ENCODE results near the gene IL6R.
A peak's percentile ranks its signal among the peaks of the same experiment; 100 is the strongest.

The IL6R gene

DNA sequence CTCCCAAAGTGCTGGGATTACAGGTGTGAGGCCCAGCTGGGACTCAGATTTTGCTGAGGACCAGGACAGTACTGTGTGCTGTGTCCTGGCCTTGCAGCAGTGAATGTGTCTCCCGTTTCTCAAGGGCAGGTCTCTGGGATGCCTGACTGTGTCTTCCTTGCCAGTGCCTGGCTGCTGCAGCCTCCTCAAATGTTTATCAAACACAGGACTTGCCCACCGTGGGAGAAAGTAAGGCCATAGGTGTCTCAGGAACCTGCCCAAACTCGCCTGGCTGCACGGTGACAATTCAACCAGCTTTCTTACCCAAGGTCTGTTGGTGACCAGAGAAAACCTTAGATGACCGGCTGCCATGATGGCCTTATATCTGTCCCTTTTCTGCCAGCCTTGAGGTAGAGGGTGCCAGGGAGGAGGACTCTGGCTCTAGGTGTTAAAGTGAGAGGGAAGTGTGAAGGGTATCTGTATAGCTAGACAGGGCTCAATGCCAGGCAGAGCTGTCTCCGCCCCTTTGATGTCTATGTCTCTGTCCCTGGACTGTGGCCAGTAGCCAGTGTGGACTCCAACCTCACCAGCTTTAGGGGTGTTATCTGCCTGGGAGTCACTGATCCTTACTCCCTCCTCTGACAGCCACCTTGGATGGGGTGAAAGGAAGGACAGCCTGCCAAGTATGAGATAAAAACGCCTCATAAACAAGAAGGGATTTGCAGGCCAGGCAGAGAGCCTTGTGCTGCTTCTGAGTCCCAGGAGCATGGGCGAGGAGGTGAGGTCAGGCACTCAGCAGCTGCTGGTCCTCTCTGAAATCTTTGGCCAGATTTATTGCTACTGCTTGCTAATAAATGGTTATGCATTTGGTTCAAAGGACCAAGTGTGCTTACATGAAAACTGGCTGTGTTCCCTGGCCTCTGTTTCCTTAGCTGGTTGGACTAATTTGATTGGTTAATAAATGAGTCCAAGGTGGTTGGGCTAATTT, 22.3 kb downstream of the IL6R start:
- peak; percentile 50 for DNase-seq (ENCODE audit: low spot score)

GRCh38 chr1:154429118-154429517, 24.0 kb downstream of the IL6R start:
- no peak for DNase-seq (ENCODE audit: low spot score)

- no peak for DNase-seq (ENCODE audit: low spot score)
Measured at GRCh38 chr1:154429841-154430611, 24.9 kb downstream of the IL6R start.

DNA sequence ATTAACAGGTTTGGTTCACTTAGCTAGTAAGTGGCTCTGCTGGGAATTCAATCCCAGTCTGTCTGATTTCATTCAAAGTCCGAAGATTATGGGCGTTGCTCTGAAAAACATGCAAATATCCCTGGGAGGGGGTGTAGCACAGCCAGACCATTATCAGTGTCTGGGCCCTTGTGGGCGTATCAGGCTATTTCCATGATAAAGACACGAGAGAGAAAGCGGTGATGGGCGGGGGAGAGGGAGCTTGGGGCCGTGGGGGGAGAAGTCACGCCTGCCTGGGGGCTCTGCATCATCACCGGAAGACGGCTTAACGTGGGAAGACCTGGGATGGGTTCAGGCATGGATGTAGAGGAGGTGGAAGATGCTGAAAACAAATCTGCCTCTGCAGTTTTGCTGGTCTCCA, 25.8 kb downstream of the IL6R start:
- DNase-seq (ENCODE audit: low spot score): no peak

DNA sequence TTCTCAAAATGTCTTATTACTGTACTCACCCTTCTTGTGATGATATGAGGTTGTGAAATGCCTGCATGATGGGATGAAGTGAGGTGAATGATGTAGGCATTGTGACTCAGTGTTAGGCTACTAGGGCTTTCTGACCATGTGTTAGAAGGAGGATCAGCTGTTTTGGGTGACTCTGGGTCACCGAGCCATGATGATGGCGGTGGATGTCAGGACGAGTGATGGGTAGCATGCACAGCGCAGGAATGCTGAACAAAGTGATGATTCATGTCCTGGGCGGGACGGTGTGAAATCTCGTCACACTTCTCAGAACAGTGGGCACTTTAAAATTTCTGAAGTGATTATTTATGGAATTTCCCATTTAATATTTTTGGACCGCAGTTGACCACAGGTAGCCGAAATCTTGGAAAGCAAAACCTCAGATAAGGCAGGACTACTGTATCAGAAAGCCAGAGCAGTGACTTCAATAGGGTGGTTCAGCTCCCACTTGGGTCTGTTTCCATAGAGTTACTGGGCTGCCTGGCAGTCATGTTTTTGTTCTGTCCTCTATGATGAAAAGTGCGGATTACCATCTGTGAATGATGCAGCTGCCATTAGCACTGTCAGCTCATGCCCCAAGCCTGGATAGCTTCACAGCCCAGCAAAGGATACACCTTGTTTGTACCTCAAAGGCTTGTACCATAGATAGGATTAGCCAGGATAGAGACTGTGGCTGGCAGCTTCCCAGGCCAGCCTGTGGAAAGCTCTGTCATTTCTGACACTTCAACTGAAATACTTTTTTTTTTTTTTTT, 26.6 kb downstream of the IL6R start:
- DNase-seq (ENCODE audit: low spot score): no peak

DNA sequence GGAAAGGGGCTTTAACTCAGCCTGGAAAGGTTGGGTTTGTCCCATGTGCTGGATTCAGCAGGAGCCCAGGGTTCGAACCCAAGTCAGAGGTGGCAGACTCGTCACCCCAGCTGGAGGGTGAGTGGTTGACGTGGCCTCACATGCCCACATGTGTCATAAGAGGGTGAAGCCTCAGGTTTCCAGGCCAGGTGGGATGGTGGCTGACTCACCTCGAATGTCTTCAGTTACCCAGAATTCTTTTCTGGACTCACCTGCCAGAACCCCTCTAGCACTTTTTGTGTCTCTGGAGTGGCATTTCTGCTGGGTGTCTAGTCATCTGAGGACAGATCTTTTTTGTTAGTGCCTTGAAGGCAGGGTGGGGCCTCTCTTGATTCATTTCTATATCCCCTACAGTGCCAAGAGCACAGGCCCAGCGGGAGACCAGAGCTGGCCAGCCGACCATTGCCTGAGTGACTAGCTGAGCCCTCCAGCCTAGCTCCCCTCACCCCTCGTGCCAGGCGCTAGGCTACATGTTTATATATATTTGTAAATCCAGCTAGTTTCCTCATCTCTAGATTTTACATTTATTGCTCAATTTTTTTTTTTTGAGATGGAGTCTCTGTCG, 28.1 kb downstream of the IL6R start:
- DNase-seq (ENCODE audit: low spot score): peak; percentile 28

DNA sequence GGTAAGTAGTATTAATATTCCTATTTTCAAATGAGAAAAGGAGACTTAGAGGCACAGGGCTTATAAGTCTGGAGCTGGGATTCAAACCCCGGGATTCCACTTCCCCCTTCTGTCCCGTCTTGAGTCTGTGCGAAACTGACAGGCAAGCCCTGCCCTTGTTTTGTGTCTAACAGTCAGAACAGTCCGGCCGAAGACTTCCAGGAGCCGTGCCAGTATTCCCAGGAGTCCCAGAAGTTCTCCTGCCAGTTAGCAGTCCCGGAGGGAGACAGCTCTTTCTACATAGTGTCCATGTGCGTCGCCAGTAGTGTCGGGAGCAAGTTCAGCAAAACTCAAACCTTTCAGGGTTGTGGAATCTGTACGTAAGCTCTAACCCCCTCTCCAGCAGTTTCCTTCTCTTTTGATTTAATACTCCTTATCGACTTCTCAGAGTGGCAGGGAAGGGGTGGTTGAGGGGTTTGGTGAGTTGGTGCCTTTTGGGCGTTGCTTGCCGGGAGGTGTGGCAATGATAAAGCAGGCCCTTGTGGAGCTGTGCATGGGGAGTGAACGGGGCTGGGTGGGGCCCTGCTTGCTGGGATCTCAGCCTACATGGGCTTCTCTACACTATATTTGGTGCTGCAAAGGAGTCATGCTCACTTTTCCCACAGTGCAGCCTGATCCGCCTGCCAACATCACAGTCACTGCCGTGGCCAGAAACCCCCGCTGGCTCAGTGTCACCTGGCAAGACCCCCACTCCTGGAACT, 29.4 kb downstream of the IL6R start:
- DNase-seq (ENCODE audit: low spot score): no peak

GRCh38 chr1:154435599-154436200, 30.6 kb downstream of the IL6R start:
- no peak for DNase-seq (ENCODE audit: low spot score)

- DNase-seq (ENCODE audit: low spot score): no peak
Measured at GRCh38 chr1:154436433-154436832, 31.3 kb downstream of the IL6R start.

GRCh38 chr1:154440036-154440804, 35.1 kb downstream of the IL6R start:
- no peak for DNase-seq (ENCODE audit: low spot score)

DNA sequence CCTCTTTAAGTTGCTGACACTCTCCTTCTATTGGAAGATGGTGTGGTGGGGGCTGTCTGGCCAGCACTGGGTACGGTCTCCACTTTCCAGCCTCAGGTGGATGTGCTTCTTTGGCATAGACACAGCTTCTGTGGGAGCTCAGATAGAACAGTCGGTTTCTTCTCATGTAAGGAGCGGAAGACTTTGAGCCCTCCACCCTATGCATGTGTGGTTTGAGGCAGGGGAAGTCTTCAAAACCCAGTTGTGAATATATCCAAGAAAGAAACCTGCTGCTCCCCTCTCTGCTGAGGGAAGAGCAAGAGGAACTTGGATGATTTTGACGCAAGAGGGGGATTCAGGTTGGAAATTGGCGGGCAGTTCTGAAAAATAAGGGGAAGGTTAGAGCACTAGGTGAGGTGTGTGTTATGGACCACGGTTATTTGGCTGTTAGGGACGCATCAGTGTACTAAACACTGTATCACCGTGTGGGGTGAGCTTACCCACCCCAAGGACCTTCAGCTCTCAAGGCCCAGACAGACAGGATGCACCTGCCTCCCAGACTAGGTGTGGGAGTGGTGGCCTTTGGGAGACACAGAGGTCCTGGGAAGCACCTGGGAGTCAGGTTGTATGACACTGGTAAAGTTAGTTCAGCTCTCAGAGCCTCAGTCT, 36.2 kb downstream of the IL6R start:
- no peak for DNase-seq (ENCODE audit: low spot score)

DNA sequence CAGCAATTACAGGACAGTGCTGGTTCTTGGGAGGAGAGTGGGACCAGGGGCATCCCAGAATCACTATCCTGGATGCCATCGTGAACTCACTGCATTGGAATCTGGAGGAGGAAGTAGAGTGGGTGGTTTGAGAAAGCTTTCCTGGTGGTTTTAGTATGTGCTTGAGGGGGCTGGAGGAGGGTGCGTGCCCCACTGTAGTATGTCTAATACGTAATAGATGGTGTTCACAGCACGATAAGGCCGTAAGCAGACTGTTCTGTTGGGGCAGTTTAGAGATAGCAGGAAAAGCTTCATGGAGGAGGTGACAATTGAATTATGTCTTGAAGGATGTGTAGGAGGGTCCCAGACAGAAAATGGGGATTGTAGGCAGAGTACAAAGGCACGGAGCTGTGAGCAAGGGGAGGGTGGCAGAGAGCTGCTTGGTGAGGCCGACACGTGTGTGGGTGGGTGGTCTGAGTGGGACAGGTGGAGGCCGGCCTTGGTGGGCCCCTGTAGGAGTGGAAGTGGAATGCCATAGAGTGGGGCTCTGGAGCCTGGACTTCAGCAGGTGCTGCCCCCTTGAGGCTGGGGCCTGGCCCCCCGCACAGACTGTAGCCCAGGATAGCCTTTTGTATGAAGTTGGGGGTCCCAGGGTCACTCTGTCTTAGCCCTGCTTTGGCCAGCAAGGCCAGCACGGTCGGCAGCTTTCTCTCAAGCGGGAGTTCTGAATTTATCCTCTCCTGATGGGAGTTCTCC, 37.0 kb downstream of the IL6R start:
- DNase-seq (ENCODE audit: low spot score): no peak

GRCh38 chr1:154443274-154444013, 38.3 kb downstream of the IL6R start:
- no peak for DNase-seq (ENCODE audit: low spot score)

DNA sequence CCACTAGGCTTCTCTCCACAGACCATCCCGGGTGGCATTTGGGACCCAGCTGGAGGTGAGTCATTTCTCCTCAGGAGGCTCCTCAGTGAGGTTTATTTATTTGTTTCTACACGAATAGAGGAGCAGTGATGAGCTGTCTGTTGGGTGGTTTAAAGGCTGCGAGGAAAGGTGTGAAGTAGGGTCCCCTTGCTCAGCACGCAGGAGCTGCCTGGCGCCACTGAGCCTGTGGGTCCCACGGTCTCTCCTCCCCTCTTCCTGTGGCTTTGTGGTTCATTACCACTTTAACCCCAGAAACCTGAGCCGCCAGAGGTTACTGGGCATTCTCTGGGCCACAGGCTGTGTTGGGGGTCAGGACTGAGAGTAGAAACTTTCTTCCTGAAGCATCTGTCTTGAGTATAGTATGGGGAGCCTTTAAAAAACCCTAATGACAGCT, 39.9 kb downstream of the IL6R start:
- DNase-seq (ENCODE audit: low spot score): no peak

- DNase-seq (ENCODE audit: low spot score): no peak
Measured at GRCh38 chr1:154446292-154446691, 41.1 kb downstream of the IL6R start.

DNA sequence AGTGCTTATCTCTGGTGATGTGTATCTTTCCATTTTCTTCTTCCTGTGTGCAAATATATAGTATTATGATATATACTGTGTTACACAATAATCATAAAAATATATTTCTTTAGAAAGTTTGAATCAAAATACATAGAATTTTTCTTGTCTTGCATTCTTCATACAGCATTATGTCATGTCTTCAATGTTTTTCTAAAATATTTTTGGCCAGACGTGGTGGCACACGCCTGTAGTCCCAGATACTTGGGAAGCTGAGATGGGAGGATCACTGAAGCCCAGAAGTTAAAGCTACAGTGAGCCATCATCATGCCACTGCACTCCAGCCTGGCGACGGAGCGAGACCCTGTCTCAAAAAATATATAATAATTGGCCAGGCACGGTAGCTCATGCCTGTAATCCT, 41.6 kb downstream of the IL6R start:
- no peak for DNase-seq (ENCODE audit: low spot score)

DNA sequence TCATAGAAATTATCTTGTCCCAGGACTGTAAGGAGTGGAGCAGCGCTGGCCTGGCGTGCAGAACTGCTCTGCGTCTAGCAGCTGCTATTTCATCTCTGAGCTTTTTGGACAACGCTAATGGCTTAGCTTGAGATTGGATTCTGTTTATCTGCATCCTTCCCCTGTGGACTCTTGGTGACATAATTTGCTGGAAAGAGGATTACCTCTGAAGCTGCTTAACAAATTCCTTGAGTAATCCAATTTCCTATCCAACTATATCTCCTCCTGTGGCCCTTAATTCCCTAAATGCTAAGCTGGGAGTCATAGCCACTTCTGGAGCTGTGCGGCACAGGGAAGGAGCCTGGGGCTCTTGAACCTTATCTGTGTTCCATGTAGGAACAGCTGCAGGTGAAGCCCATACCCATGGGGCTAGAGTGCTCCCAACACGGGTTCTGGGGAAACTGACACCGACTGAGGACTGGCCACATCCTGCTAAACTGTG, 43.2 kb downstream of the IL6R start:
- no peak for DNase-seq (ENCODE audit: low spot score)

GRCh38 chr1:154453161-154453560, 48.0 kb downstream of the IL6R start:
- no peak for DNase-seq (ENCODE audit: low spot score)
